ENCODE measurements around the gene PLEK. TPM values are rescaled to one million over a fixed set of nuclear protein-coding genes. Genes with fewer than 3 reads are reported as not detected.

PLEK gene
- total and polyA plus RNA-seq, 10 of the 15 experiments (the other 5 are each of a cell fraction or from before 2014, with no cell fraction given) = 229 to 804 (median 362) TPM

DNA sequence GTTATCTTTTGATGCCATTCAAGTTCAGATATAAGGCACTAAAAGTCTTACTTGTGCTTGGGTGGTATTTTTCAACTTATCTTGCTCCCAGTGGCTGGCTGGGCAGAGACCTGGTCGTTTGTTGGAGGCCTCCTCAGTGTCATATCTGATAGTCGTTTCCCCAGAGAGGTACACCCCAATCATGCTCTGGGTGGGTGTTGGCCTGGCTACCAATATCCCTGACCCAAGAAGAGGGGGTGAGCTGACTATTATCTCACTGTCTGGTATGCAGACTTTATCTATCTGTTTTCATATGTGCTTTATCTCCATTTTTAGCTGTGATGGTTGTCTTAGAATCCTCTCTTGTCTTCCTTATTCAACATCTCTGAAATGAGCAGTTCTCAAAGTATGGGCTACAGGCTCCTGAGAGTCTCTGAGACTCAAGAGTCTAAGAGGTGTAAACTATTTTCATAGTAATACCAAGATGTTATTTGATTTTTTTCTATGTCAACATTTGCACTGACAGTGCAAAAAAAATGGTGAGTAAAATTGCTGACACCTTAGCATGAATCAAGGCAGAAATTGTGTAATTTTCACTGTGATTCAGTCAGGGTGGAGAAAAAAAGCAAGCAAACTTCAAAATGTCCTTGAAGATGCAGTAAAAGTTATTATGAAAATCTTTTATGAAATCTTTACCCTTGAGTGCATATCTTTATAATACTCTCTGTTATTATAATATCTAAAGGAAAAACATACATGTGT is 12.3 kb upstream of the PLEK start:
- ChIA-PET RAD21 (ENCODE audit: unreplicated experiment) (interaction anchor here (0.6 to 1.5 kb wide), 2 partner anchors 10 to 61 kb away, joined by 3 to 4 read pairs; no protein-coding TSS in a partner anchor), CTCF (interaction anchor here (0.6 to 1.9 kb wide), 6 partner anchors 71 to 157 kb away, joined by 3 to 4 read pairs (median 4); no protein-coding TSS in a partner anchor), SMC1A (ENCODE audit: uncharacterized antibody, unreplicated experiment) (interaction anchor here (1.0 to 1.3 kb wide), 3 partner anchors 8 to 73 kb away, joined by 3 read pairs; no protein-coding TSS in a partner anchor), POLR2A (no interaction called here)
- no peaks in the 10 kb centered on the region; a peak in 1 of 4 replicates for H3K27me3 ChIP-seq (replicated peaks in 1 of 2; ENCODE audit: control insufficient read depth in 2 of 2, insufficient read depth in 2 of 2, low read length in 1 of 2)
- no peak overlapping the region for H3K9ac ChIP-seq (ENCODE audit: control insufficient read depth, insufficient read depth, low read length)
- no peak overlapping the region for H3K4me3 ChIP-seq
- no peaks in the 10 kb centered on the region for H4K20me1 ChIP-seq (ENCODE audit: control insufficient read depth, insufficient read depth)
- no peak overlapping the region for H3K4me2 ChIP-seq (ENCODE audit: control insufficient read depth, insufficient read depth)
- no peak for ATAC-seq
- no peaks in the 10 kb centered on the region for H3K36me3 ChIP-seq (ENCODE audit: control insufficient read depth in 2 of 2, insufficient read depth in 2 of 2, low read length in 1 of 2)
- no peaks in the 10 kb centered on the region for H3K9me3 ChIP-seq (replicated peaks; ENCODE audit: control insufficient read depth, insufficient read depth, low read length)
- FAIRE-seq = no peak
- intact Hi-C loops (cut with micrococcal nuclease; ENCODE audit: unreplicated experiment) (no loop called here), in situ Hi-C loops (cut with MboI) (no loop called here)
- DNase-seq (ENCODE audit: low read depth, low spot score) = no peak
- H3K27ac ChIP-seq (ENCODE audit: control insufficient read depth, insufficient read depth) = no peak overlapping the region
- no peak overlapping the region; the same call in 1 of the 2 replicates for H2AFZ ChIP-seq (ENCODE audit: control insufficient read depth, low read depth, low read length)
- H3K79me2 ChIP-seq (ENCODE audit: control insufficient read depth, insufficient read depth, low read length) = no peaks in the 10 kb centered on the region
- TF ChIP-seq RAD21 (IDR thresholded peaks at IDR 0.05; ENCODE audit: insufficient read depth, low read depth, low read length) (no peak), JUND (IDR thresholded peaks at IDR 0.05; ENCODE audit: low read depth, low read length) (no peak), SREBF2 (IDR thresholded peaks at IDR 0.05; ENCODE audit: low read length) (no peak), WRNIP1 (IDR thresholded peaks at IDR 0.05; ENCODE audit: borderline replicate concordance, low read depth, low read length) (no peak), SUPT20H (IDR thresholded peaks at IDR 0.05; ENCODE audit: borderline replicate concordance, control insufficient read depth, low read depth, low read length) (no peak)
- no peaks in the 10 kb centered on the region for H3K4me1 ChIP-seq (ENCODE audit: control insufficient read depth, insufficient read depth, low read length)
- 50% methylated on average over 2 of the region's 2 CpGs for WGBS (ENCODE audit: insufficient coverage, insufficient replicate concordance, low lambda C conversion rate, missing lambda C conversion rate)
- BruUV-seq (replicated peaks) = no TSS peak

All from GM12878 (cell line).